HG02588 (cell line): ENCODE measurements around the gene HELLS.
"Not testable (repeated sequence)": the region's sequence is repeated elsewhere in the genome, so short reads cannot be mapped to it uniquely, and the experiment has no call there.

Source experiments
- ATAC-seq: cut with Tn5 transposase; IDR thresholded peaks from one replicate; pipeline ENCODE4 v1.9.1; 2021; ENCODE audit warnings: mild to moderate bottlenecking, moderate library complexity; ENCODE audit not compliant: unreplicated experiment

Gene HELLS

DNA sequence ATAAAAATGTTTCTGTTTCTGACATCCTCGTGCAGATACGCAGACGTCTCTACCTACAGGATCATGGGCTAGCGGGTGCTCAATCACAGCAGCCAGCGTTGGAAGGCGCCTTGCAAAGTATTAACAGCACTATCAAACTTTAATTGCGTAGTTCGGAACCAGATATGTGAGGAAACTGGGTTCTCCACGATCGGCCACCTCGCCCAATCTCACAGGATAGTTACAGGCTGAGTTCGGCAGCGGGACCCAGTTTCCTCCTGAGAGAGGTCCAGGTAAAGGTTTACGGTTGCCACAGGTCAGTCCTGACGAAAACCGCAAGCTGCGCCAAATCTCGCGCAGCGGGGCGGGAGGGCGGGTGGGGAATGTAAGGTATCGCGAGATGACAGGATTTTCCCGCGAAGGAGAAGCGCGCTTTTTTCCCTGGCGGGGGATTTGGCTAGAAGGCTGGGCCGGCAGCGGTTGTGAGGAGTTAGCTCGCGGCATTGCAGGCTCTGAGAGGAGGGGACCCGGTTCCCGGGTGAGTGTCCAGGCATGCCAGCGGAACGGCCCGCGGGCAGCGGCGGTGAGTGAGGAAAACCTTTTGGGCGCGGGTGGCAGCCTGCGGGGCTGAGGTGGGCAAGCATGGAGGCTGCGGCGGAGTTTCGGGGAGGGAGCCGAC, at the start of gene HELLS:
Gene HELLS, plus strand, starts transcription at position 398 of the 658 bp plus-strand sequence. Its CDS starts 134 bp downstream, at position 532.
- peak; percentile 75 for ATAC-seq

- peak; percentile 49 for ATAC-seq
These were observed 49.6 kb upstream of the HELLS start for GRCh38 chr10:94496010-94496409.

GRCh38 chr10:94496646-94497045, 48.9 kb upstream of the HELLS start:
- ATAC-seq, result no peak

DNA sequence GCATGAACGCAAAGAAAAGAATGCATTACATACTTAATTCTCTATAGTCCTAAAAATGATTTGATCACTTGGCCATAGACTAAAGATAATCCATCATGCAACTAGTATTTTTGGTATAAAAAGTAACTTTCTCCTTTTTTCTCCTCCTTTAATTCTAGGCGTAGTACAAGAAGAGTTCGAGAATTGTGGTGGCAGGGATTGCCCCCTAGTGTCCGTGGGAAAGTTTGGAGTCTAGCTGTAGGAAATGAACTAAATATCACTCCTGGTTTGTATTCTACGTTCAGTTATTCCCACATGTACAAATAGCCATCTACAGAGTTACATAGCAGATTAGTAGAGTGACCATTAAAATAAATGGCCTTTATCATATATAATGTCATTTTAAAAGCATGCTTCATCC, 45.5 kb upstream of the HELLS start:
- ATAC-seq, result no peak

GRCh38 chr10:94521276-94522250, 24.0 kb upstream of the HELLS start:
- no peak for ATAC-seq

DNA sequence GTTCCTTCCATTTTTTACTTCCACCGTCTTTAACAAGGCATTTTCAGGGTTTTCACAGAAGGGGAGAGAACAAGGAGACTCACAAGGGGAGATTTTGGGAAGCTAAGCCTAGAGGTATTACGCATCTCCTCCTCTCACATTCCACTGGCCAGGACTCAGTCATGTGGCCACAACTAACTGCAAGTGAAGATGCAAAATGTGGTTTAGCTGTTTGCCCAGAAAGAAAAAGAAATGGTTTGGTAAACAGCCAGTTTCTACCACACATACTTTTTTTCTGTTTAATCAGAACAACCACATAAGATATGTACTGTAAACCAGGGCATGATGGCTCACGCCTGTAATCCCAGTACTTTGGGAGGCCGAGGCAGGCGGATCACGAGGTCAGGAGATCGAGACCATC, 21.4 kb upstream of the HELLS start:
- no peak for ATAC-seq

DNA sequence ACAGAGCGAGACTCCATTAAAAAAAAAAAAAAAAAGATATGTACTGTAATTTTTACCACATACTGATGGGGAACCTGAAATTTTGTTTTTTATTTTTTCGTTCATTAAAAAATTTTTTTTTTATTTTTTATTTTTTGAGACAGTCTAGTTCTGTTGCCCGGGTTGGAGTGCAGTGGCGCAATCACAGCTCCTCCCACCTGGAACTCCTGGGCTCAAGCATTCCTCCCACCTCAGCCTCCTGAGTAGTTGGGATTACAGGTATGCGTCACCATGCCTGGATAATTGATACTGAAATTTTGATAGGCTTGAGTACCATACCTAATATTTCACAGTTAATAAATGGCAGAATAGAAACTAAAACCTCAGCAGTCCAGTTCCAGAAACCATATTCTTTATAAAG, 20.9 kb upstream of the HELLS start:
- no peak for ATAC-seq

DNA sequence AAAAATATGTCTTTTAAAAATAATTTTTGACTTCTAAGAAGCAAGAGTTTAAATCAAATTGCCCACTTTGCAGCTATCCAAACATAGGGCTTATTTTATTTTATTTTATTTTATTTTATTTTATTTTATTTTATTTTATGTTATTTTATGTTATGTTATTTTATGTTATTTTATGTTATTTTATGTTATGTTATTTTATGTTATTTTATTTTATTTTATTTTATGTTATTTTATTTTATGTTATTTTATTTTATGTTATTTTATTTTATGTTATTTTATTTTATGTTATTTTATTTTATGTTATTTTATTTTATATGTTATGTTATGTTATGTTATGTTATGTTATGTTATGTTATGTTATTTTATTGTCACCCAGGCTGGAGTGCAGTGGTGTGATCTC, 14.0 kb upstream of the HELLS start:
- ATAC-seq, result not testable (repeated sequence)

- ATAC-seq, result no peak
These were observed 12.6 kb upstream of the HELLS start for GRCh38 chr10:94533027-94533426.

DNA sequence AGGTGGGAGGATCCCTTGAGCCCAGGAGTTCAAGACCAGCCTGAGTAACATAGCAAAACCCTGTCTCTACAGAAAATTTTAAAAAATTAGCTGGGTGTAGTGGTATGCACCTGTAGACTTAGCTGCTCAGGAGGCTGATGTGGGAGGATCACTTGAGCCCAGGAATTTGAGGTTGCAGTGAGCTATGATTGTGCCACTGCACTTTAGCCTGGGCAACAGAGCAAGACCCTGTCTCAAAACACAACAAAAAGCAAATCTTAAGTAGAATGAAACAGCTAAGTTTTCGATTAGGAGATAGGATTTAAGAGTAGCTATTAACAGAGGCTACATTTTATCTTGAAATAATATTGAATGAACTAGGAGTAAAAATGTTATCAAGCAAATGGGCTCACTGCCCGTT, 3.3 kb upstream of the HELLS start:
- not testable (repeated sequence) for ATAC-seq

GRCh38 chr10:94546049-94546900, 687 bp downstream of the HELLS start:
- ATAC-seq, result peak; percentile 8

- ATAC-seq, result no peak
These were observed 1.3 kb downstream of the HELLS start for GRCh38 chr10:94546901-94547185.

- ATAC-seq, result no peak
These were observed 3.6 kb downstream of the HELLS start for GRCh38 chr10:94549221-94549620.

- ATAC-seq, result not testable (repeated sequence)
These were observed 22.2 kb downstream of the HELLS start for GRCh38 chr10:94567714-94568307.

GRCh38 chr10:94571081-94571480, 25.5 kb downstream of the HELLS start:
- ATAC-seq, result no peak

DNA sequence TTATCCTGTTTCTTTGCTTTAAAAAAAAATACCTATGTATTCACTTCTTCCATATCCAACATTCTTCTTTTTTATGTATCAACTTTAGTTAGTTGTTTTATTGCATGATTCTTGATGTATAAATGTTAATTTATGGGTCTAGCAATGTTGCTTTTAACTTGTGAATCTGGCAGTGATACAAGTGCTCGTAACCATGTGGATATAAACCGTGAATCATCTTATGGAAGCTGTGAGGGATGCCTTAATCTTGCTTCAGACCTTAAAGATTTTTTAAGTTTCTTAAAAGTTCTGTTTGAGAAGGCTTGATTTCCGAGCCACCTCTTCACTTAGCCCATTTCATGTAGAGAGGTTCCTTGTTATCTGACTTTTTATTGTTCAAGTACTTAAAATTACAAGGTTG, 25.9 kb downstream of the HELLS start:
- no peak for ATAC-seq

DNA sequence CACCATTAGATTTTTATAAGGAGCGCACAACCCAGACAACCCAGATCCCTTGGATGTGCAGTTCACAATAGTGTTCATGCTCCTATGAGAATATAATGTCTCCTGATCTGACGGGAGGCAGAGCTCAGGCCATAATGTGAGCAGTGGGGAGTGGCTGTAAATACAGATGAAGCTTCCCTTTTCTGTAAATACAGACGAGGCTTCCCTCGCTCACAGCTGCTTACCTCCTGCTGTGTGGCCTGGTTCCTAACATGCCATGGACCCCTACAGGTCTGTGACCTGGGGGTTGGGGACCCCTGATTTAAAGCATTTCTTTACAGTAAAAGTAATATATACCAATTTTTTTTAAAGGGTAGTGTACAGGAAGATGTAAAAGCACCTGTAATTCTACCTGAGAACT, 33.2 kb downstream of the HELLS start:
- no peak for ATAC-seq

DNA sequence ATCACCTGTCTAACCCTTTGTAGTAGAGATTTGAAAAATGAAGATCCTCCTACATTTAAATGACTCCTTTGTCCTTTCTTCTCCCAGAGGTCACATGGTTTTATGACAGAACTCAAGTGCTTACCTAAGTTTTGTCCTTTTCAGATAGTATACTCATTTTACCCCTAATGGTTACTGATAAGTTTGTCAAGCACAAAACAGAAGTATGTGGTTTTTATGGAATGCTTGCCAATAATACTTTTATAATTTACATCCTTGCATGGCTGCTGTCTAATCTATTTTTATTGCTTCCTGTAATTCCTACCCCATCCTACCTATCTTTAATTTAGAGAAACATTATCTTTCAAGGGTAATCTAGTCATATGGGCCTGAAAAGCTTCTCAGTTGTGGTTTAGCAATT, 37.5 kb downstream of the HELLS start:
- no peak for ATAC-seq

DNA sequence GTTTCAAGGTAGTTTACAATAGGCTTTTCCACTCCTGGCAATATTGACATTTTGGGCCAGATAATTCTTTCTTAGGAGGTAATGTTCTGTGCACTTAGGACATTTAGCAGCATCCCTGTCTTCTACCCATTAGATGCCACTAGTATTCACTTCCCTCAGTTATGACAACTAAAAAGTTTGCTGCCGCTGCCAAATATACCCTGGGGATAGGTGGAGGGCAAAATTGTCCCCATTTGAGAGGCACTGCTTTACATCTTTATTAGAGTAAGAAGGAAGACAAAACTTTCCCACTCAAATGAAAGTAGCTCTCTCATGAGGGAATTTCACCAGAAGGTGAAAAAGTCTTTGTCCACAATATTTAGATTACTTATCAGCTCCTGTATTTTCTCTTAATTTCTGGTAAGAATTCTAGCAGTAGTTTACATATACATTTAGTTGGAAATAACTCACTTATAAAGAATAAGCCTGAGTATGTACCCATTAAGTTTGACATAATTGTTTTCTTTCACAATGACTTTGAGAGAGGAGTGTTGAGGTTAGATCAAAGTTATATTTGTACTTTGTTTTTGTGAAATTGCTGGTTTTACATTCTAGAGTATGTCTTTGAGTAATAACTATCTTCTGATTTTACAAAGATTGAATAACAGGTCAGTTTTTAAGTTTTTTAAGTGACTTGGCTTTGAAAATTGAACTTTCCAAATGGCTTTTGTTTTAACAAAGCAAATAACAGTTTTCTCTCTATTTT, 46.0 kb downstream of the HELLS start:
- ATAC-seq, result peak; percentile 84
